A549 (cell line): ENCODE results near the gene SMIM45.

Source experiments
- CBX2 ChIP-seq: fragments of 200-600 bp; sonication (generic); IDR thresholded peaks from 2 replicates; pipeline ENCODE4 v1.6.1; 2016; ENCODE audit warnings: low read depth, mild to moderate bottlenecking, borderline replicate concordance
- HOXA7 ChIP-seq: fragments of 250-450 bp; sonication (Bioruptor Pico); IDR thresholded peaks from 2 replicates; pipeline ENCODE4 v1.5.0; 2020; ENCODE audit warnings: mild to moderate bottlenecking, moderate library complexity
- NR3C1 ChIP-seq: fragments of >200 bp; sonication (Bioruptor Twin); formaldehyde crosslinking; IDR thresholded peaks from 3 replicates; pipeline ENCODE4 v1.6.1; 2017
- REST ChIP-seq: fragments of 200-600 bp; sonication (generic); IDR thresholded peaks from 2 replicates; pipeline ENCODE4 v1.6.1; 2016; ENCODE audit warnings: antibody characterized with exemption, mild to moderate bottlenecking, moderate library complexity
- ZFP36 ChIP-seq: fragments of 450-650 bp; IDR thresholded peaks from 2 replicates; pipeline ENCODE4 v1.6.1; 2014; ENCODE audit warnings: borderline replicate concordance; ENCODE audit not compliant: partially characterized antibody
- TF ChIP-seq, protein P1 (sequence below): IDR thresholded peaks from 2 replicates; pipeline ENCODE4 v1.6.1; 2012
- TF ChIP-seq, protein P2 (sequence below): fragments of >200 bp; sonication (Bioruptor Twin); formaldehyde crosslinking; IDR thresholded peaks from 3 replicates; pipeline ENCODE4 v1.5.1; 2016

- TF ChIP-seq, protein P1, sequence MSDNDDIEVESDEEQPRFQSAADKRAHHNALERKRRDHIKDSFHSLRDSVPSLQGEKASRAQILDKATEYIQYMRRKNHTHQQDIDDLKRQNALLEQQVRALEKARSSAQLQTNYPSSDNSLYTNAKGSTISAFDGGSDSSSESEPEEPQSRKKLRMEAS, result no peak
- TF ChIP-seq, protein P2, sequence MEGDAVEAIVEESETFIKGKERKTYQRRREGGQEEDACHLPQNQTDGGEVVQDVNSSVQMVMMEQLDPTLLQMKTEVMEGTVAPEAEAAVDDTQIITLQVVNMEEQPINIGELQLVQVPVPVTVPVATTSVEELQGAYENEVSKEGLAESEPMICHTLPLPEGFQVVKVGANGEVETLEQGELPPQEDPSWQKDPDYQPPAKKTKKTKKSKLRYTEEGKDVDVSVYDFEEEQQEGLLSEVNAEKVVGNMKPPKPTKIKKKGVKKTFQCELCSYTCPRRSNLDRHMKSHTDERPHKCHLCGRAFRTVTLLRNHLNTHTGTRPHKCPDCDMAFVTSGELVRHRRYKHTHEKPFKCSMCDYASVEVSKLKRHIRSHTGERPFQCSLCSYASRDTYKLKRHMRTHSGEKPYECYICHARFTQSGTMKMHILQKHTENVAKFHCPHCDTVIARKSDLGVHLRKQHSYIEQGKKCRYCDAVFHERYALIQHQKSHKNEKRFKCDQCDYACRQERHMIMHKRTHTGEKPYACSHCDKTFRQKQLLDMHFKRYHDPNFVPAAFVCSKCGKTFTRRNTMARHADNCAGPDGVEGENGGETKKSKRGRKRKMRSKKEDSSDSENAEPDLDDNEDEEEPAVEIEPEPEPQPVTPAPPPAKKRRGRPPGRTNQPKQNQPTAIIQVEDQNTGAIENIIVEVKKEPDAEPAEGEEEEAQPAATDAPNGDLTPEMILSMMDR, result no peak
- TF ChIP-seq CBX2 (no peak), REST (no peak), NR3C1 (no peak), HOXA7 (no peak), ZFP36 (no peak)
These were observed 49.2 kb downstream of the SMIM45 start for GRCh38 chr22:42001121-42001520.
